ENCODE measurements around the gene COBL. TPM values are rescaled to one million over a fixed set of nuclear protein-coding genes. Genes with fewer than 3 reads are reported as not detected.

Gene COBL
- polyA plus RNA-seq, 3 donors, result not detected

DNA sequence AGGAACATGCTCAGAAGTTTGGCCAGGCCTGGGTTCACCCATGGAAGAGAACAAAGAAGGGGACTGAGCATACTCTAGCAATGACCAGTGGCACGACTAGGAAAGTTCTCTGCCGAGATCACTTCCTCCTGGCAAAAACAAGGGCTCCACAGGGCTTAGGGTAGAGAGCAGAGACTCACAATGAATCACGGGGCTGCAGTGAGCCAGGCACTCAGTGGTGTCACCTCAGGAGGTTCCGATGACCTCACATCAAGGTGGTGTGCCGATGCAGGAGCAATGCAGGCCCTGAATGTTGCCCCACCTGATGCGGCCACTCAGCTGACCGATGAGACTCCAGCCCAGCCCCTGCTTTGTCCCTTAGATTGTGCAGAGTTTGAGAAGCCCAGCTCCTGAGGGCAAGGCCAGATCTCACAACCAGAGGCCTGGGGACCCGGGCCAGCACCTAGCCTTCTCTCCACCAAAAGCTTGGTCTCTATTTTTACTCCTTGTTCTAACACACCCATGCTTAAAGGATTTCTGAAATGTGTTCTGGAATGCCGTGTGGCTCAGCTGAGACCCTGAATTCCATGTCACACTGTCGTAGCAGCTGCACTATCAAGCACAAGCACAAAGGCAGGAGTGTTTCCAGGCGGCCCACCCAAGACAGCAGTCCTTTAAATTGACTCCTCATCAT is 60.9 kb downstream of the COBL start:
- no peak overlapping the region for H3K9ac ChIP-seq (ENCODE audit: insufficient read depth, low read length, poor library complexity, severe bottlenecking)
- H3K4me3 ChIP-seq (replicated peaks in 1 of 3; ENCODE audit: low read depth in 2 of 3, low read length in 3 of 3), result no peak overlapping the region
- no peaks in the 10 kb centered on the region for H3K36me3 ChIP-seq (replicated peaks in 1 of 2; ENCODE audit: control insufficient read depth in 1 of 2, insufficient read depth in 2 of 2, low read length in 2 of 2)
- peaks cover 0 to 2% (median 0%) of the 10 kb centered on the region in 7 donors for H3K9me3 Mint-ChIP-seq
- H2AFZ ChIP-seq (ENCODE audit: insufficient read depth, low read depth, low read length, poor library complexity, severe bottlenecking), result no peak overlapping the region
- intact Hi-C loops (cut with micrococcal nuclease), result no loop called here
- no peak for DNase-seq
- H3K9me3 ChIP-seq (replicated peaks in 1 of 2; ENCODE audit: control insufficient read depth in 1 of 2, insufficient read depth in 1 of 2, low read length in 2 of 2), result no peaks in the 10 kb centered on the region
- no peaks in the 10 kb centered on the region for H3K4me1 ChIP-seq (ENCODE audit: control insufficient read depth in 1 of 2, insufficient read depth in 2 of 2, low read length in 2 of 2)
- TF ChIP-seq, protein P1, sequence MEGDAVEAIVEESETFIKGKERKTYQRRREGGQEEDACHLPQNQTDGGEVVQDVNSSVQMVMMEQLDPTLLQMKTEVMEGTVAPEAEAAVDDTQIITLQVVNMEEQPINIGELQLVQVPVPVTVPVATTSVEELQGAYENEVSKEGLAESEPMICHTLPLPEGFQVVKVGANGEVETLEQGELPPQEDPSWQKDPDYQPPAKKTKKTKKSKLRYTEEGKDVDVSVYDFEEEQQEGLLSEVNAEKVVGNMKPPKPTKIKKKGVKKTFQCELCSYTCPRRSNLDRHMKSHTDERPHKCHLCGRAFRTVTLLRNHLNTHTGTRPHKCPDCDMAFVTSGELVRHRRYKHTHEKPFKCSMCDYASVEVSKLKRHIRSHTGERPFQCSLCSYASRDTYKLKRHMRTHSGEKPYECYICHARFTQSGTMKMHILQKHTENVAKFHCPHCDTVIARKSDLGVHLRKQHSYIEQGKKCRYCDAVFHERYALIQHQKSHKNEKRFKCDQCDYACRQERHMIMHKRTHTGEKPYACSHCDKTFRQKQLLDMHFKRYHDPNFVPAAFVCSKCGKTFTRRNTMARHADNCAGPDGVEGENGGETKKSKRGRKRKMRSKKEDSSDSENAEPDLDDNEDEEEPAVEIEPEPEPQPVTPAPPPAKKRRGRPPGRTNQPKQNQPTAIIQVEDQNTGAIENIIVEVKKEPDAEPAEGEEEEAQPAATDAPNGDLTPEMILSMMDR (IDR thresholded peaks at IDR 0.05), result no peak
- H3K36me3 Mint-ChIP-seq, result no peaks in the 10 kb centered on the region
- WGBS (ENCODE audit: insufficient coverage), result 88% methylated on average over 10 of the region's 11 CpGs
- peaks cover 2 to 6% (median 3%) of the 10 kb centered on the region in 3 donors for H3K27me3 Mint-ChIP-seq (ENCODE audit: low read depth in 3 of 3)
- H3K79me2 ChIP-seq (ENCODE audit: insufficient read depth, low read length), result no peaks in the 10 kb centered on the region
- no peaks in the 10 kb centered on the region for H3K27me3 ChIP-seq (ENCODE audit: control insufficient read depth in 2 of 2, insufficient read depth in 2 of 2, low read length in 2 of 2)
- H3K4me3 Mint-ChIP-seq, result no peak overlapping the region
- no peaks in the 10 kb centered on the region for H4K20me1 ChIP-seq (ENCODE audit: insufficient read depth, low read length)
- H3K4me2 ChIP-seq (replicated peaks; ENCODE audit: extremely low read depth, low read length, poor library complexity, severe bottlenecking), result no peak overlapping the region
- H3K27ac ChIP-seq (ENCODE audit: low read depth in 1 of 2, low read length in 2 of 2), result no peak overlapping the region
- no peak overlapping the region for H3K27ac Mint-ChIP-seq
- no peaks in the 10 kb centered on the region for H3K4me1 Mint-ChIP-seq

DNA sequence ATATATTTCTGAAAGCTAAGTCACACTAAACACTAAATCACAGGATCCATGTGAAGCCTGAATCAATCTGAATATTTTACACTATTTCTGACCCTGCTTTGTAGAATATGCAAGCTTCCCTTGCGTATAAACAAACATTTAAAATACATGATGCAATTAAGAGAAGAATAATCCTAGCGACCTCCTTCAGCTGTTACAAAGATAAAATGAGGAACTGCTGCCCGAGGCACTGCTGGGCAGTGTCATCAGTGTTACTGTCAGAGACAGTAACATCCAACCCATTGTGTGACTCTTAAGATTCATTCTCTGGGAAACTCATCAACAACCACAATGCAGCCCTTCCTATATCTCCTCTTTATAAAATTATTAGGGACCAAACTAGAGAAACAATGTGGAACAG is 61.6 kb downstream of the COBL start:
- Histone ChIP-seq H3K9me3 (replicated peaks in 1 of 2; ENCODE audit: control insufficient read depth in 1 of 2, insufficient read depth in 1 of 2, low read length in 2 of 2) (no peaks in the 10 kb centered on the region), H3K4me3 (replicated peaks in 1 of 3; ENCODE audit: low read depth in 2 of 3, low read length in 3 of 3) (no peak overlapping the region), H4K20me1 (ENCODE audit: insufficient read depth, low read length) (no peaks in the 10 kb centered on the region), H3K9ac (ENCODE audit: insufficient read depth, low read length, poor library complexity, severe bottlenecking) (no peak overlapping the region), H2AFZ (ENCODE audit: insufficient read depth, low read depth, low read length, poor library complexity, severe bottlenecking) (no peak overlapping the region), H3K4me2 (replicated peaks; ENCODE audit: extremely low read depth, low read length, poor library complexity, severe bottlenecking) (no peak overlapping the region), H3K36me3 (replicated peaks in 1 of 2; ENCODE audit: control insufficient read depth in 1 of 2, insufficient read depth in 2 of 2, low read length in 2 of 2) (no peaks in the 10 kb centered on the region), H3K27ac (ENCODE audit: low read depth in 1 of 2, low read length in 2 of 2) (no peak overlapping the region), H3K4me1 (ENCODE audit: control insufficient read depth in 1 of 2, insufficient read depth in 2 of 2, low read length in 2 of 2) (no peaks in the 10 kb centered on the region), H3K27me3 (ENCODE audit: control insufficient read depth in 2 of 2, insufficient read depth in 2 of 2, low read length in 2 of 2) (no peaks in the 10 kb centered on the region), H3K79me2 (ENCODE audit: insufficient read depth, low read length) (no peaks in the 10 kb centered on the region)
- H3K27ac Mint-ChIP-seq, result no peak overlapping the region
- H3K4me3 Mint-ChIP-seq, result no peak overlapping the region
- no peaks in the 10 kb centered on the region for H3K36me3 Mint-ChIP-seq
- TF ChIP-seq, protein P1 (IDR thresholded peaks at IDR 0.05), result no peak
- WGBS (ENCODE audit: insufficient coverage), result 38% methylated on average over 1 of the region's 3 CpGs
- no peak for DNase-seq
- peaks cover 2 to 6% (median 3%) of the 10 kb centered on the region in 3 donors for H3K27me3 Mint-ChIP-seq (ENCODE audit: low read depth in 3 of 3)
- intact Hi-C loops (cut with micrococcal nuclease), result no loop called here
- no peaks in the 10 kb centered on the region for H3K4me1 Mint-ChIP-seq
- peaks cover 0 to 2% (median 0%) of the 10 kb centered on the region in 7 donors for H3K9me3 Mint-ChIP-seq

Measured in CD14-positive monocyte (primary cell).